Vagina (tissue), 2 donors: ENCODE measurements around the gene SMIM29.

Experiments
- POLR2A ChIP-seq, 2 donors: fragments of 450-650 bp; IDR thresholded peaks; one replicate each; pipeline ENCODE4 v1.6.1; 2017; ENCODE audit warnings: antibody characterized with exemption in 2 of 2, mild to moderate bottlenecking in 2 of 2, moderate library complexity in 2 of 2
- TF ChIP-seq, protein P1 (sequence below), 3 experiments: fragments of 450-650 bp in 2 of 3; fragments of 200-600 bp in 1 of 3; sonication (generic) in 1 of 3; IDR thresholded peaks; one replicate each; pipeline ENCODE4 v1.5.1; 2017 to 2019; ENCODE audit warnings: antibody characterized with exemption in 3 of 3, mild to moderate bottlenecking in 2 of 3, moderate library complexity in 2 of 3

DNA sequence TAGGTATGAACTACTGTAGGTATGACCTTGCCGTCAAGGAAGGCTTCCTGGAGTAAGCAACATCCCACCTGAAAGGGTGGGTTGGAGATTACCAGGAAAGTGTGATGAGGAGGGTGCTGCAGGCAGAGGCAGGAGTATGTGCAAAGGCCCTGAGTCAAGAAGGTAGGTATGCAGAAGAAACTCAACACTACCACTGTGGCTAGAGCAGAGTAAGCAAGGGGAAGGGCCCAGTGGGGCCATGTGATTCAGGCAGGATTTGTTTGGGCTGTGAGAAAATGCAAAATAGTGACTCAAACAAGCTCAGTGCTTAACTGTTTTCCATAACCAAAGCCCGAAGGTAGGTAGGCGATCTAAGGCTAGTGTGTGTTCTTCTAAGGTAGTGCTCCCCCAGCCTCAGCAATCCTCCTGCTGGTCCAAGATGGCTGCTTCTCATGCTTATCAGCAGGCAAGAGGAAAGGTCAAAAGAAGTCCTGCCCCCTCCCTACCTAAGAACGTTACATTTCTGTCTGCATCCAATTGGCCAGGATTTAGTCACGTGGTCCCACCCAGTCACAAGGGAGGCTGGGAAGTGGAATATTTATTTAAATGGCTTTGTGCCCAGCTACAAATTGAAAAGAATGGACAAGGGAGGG lies 48.4 kb downstream of the SMIM29 start:
- TF ChIP-seq, protein P1, sequence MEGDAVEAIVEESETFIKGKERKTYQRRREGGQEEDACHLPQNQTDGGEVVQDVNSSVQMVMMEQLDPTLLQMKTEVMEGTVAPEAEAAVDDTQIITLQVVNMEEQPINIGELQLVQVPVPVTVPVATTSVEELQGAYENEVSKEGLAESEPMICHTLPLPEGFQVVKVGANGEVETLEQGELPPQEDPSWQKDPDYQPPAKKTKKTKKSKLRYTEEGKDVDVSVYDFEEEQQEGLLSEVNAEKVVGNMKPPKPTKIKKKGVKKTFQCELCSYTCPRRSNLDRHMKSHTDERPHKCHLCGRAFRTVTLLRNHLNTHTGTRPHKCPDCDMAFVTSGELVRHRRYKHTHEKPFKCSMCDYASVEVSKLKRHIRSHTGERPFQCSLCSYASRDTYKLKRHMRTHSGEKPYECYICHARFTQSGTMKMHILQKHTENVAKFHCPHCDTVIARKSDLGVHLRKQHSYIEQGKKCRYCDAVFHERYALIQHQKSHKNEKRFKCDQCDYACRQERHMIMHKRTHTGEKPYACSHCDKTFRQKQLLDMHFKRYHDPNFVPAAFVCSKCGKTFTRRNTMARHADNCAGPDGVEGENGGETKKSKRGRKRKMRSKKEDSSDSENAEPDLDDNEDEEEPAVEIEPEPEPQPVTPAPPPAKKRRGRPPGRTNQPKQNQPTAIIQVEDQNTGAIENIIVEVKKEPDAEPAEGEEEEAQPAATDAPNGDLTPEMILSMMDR (IDR thresholded peaks at IDR 0.05): no peak
- no peak for TF ChIP-seq POLR2A (IDR thresholded peaks at IDR 0.05)
